Measurements from ENCODE around the gene FNDC7. TPM values are rescaled to one million over a fixed set of nuclear protein-coding genes. Genes with fewer than 3 reads are reported as not detected.

FNDC7 gene
- total and polyA plus RNA-seq, 9 of the 15 experiments (the other 6 are each of a cell fraction or from before 2014, with no cell fraction given), result not detected

DNA sequence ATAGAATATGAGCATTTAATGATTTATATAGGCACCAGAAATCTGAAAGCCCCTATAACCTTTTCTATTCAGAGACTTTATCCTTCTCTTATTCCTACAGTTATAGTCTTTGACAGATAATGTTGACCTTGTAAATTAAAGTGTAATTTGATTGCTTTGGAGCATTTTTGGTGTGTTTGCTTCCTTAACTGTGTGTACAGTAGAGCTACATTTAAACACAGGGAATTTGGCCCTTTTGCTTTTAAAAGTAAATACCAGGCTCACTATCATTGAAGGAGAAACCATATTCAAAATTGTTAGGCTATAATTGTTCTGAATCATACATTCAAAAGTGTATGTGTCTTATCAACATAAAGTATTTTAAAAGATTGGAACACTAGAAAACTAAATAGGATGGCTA lies 66.7 kb downstream of the FNDC7 start:
- no peak for DNase-seq (ENCODE audit: extremely low read depth in 1 of 4, low spot score in 3 of 4)
- H4K20me1 ChIP-seq (replicated peaks; ENCODE audit: control insufficient read depth, insufficient read depth, low read length), result no peaks in the 10 kb centered on the region
- H3K4me3 ChIP-seq, result no peak overlapping the region
- no peak for TF ChIP-seq SIRT6 (IDR thresholded peaks at IDR 0.05; ENCODE audit: low read depth, low read length)
- TF ChIP-seq POLR2G (IDR thresholded peaks at IDR 0.05; ENCODE audit: low read depth, low read length), result no peak
- no peak for TF ChIP-seq RCOR1 (IDR thresholded peaks at IDR 0.05; ENCODE audit: borderline replicate concordance in 1 of 2, low read depth in 2 of 2, low read length in 2 of 2)
- TF ChIP-seq GTF2E2 (tag; IDR thresholded peaks at IDR 0.05), result no peak
- no peak for TF ChIP-seq ZNF785 (CRISPR knock-in tag; IDR thresholded peaks at IDR 0.05)
- TF ChIP-seq, protein P1, sequence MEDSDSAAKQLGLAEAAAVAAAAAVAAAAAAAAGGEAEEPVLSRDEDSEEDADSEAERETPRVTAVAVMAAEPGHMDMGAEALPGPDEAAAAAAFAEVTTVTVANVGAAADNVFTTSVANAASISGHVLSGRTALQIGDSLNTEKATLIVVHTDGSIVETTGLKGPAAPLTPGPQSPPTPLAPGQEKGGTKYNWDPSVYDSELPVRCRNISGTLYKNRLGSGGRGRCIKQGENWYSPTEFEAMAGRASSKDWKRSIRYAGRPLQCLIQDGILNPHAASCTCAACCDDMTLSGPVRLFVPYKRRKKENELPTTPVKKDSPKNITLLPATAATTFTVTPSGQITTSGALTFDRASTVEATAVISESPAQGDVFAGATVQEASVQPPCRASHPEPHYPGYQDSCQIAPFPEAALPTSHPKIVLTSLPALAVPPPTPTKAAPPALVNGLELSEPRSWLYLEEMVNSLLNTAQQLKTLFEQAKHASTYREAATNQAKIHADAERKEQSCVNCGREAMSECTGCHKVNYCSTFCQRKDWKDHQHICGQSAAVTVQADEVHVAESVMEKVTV (CRISPR knock-in tag; IDR thresholded peaks at IDR 0.05), result no peak
- TF ChIP-seq ZNF384 (IDR thresholded peaks at IDR 0.05; ENCODE audit: low read depth, low read length), result no peak
- TF ChIP-seq, protein P2, sequence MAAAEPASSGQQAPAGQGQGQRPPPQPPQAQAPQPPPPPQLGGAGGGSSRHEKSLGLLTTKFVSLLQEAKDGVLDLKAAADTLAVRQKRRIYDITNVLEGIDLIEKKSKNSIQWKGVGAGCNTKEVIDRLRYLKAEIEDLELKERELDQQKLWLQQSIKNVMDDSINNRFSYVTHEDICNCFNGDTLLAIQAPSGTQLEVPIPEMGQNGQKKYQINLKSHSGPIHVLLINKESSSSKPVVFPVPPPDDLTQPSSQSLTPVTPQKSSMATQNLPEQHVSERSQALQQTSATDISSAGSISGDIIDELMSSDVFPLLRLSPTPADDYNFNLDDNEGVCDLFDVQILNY (CRISPR knock-in tag; IDR thresholded peaks at IDR 0.05), result no peak
- no peak for TF ChIP-seq FOXJ3 (CRISPR knock-in tag; IDR thresholded peaks at IDR 0.05)
- no peak for TF ChIP-seq STAG1 (CRISPR knock-in tag; IDR thresholded peaks at IDR 0.05; ENCODE audit: borderline replicate concordance)
- TF ChIP-seq HLTF (IDR thresholded peaks at IDR 0.05), result no peak
- no peak overlapping the region for H3K9ac ChIP-seq (ENCODE audit: insufficient read depth in 1 of 2, low read depth in 2 of 2, low read length in 2 of 2)
- H3K36me3 ChIP-seq (ENCODE audit: control insufficient read depth, insufficient read depth, low read length), result peaks cover 60% of the 10 kb centered on the region
- in situ Hi-C loops (cut with MboI) (no loop called here), intact Hi-C loops (cut with micrococcal nuclease) (no loop called here)
- CTCF ChIA-PET (ENCODE audit: low intra/inter-chr PET ratio), result no interaction called here
- no peaks in the 10 kb centered on the region for H3K9me1 ChIP-seq (ENCODE audit: control insufficient read depth, insufficient read depth, low read length)
- H3K4me2 ChIP-seq (ENCODE audit: insufficient read depth, low read length), result no peak overlapping the region
- POLR2A ChIA-PET, result interaction anchor here (0.6 to 1.6 kb wide), 3 partner anchors 10 to 168 kb away, joined by 3 read pairs; no protein-coding TSS in a partner anchor
- no peaks in the 10 kb centered on the region for H3K79me2 ChIP-seq (ENCODE audit: control insufficient read depth, insufficient read depth, low read length)
- H2AFZ ChIP-seq (ENCODE audit: low read depth, low read length), result no peak overlapping the region
- no peaks in the 10 kb centered on the region for H3K27me3 ChIP-seq (ENCODE audit: control insufficient read depth in 2 of 2, insufficient read depth in 2 of 2, low read length in 2 of 2)
- no peak overlapping the region for H3K27ac ChIP-seq (ENCODE audit: extremely low read depth, low read depth, low read length)
- H3K9me3 ChIP-seq (replicated peaks; ENCODE audit: control insufficient read depth, insufficient read depth, low read depth, low read length), result peaks cover 8% of the 10 kb centered on the region
- no peak for FAIRE-seq
- no peak for ATAC-seq
- no TSS peak for BruUV-seq (replicated peaks)
- H3K4me1 ChIP-seq (replicated peaks in 1 of 2; ENCODE audit: control insufficient read depth in 2 of 2, insufficient read depth in 2 of 2, low read length in 2 of 2), result peaks cover 3 to 11% of the 10 kb centered on the region in 2 experiments; a peak in 3 of 5 replicates
